Measurements from ENCODE around the gene UBE2N. TPM values are rescaled to one million over a fixed set of nuclear protein-coding genes. Genes with fewer than 3 reads are reported as not detected.

The UBE2N gene
- total and polyA plus RNA-seq, 2 donors (not counting 1 experiment from before 2014, with no cell fraction given): 56.3 to 83.8 TPM

DNA sequence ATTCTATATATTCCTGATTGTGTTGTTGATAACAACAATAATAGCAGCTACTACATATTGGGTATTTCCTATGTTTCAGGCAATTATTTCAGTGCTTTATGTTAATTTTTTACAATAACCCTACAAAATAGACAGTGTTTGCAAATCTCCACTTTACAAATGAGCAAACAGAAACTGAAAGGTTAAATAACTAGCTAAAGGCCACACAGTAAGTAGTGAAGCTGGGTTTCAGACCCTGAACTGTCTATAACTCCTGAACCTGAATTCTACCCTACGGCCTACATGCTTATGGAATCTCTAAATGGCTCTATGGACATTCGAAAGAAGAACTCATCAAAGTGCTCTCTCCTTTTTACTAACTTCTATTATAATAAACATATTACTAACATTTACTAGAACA lies 83.7 kb downstream of the UBE2N start:
- H3K9me3 Mint-ChIP-seq (ENCODE audit: insufficient read depth): no peaks in the 10 kb centered on the region
- H3K4me3 ChIP-seq (ENCODE audit: control extremely low read depth in 1 of 5, extremely low read depth in 1 of 5, insufficient read depth in 1 of 5, low read depth in 2 of 5, low read length in 4 of 5): no peak overlapping the region
- no peaks in the 10 kb centered on the region for H4K20me1 ChIP-seq (ENCODE audit: control insufficient read depth, insufficient read depth, low read length, poor library complexity, severe bottlenecking)
- H3K4me3 Mint-ChIP-seq: no peak overlapping the region
- no CpG with 5 or more reads among the region's 2 CpGs for WGBS (ENCODE audit: insufficient coverage)
- H3K27me3 ChIP-seq (replicated peaks in 1 of 4; ENCODE audit: control extremely low read depth in 1 of 4, control insufficient read depth in 3 of 4, insufficient read depth in 4 of 4, low read length in 3 of 4): no peaks in the 10 kb centered on the region
- CTCF ChIA-PET: no interaction called here
- no peak overlapping the region for H3K4me2 ChIP-seq (replicated peaks; ENCODE audit: low read depth, low read length, poor library complexity, severe bottlenecking)
- no peak overlapping the region for H3K9ac ChIP-seq (ENCODE audit: low read length)
- DNase-seq: no peak
- H3K4me1 Mint-ChIP-seq: no peaks in the 10 kb centered on the region
- no peak overlapping the region for H3K27ac ChIP-seq (ENCODE audit: low read length in 2 of 2)
- no peaks in the 10 kb centered on the region for H3K9me3 ChIP-seq (ENCODE audit: control extremely low read depth in 1 of 3, control insufficient read depth in 2 of 3, insufficient read depth in 1 of 3, low read length in 2 of 3)
- intact Hi-C loops (cut with micrococcal nuclease): no loop called here
- H3K79me2 ChIP-seq (ENCODE audit: control insufficient read depth, insufficient read depth, low read length): no peaks in the 10 kb centered on the region
- POLR2A ChIA-PET: no interaction called here
- no peak overlapping the region for H3K27ac Mint-ChIP-seq
- no peak overlapping the region for H2AFZ ChIP-seq (ENCODE audit: insufficient read depth, low read depth, low read length, poor library complexity, severe bottlenecking)
- no peaks in the 10 kb centered on the region for H3K4me1 ChIP-seq (ENCODE audit: control insufficient read depth in 2 of 2, insufficient read depth in 2 of 2, low read length in 2 of 2)
- TF ChIP-seq CTCF (IDR thresholded peaks at IDR 0.05) (no peak), EZH2 (IDR thresholded peaks at IDR 0.05; ENCODE audit: borderline replicate concordance, insufficient read depth, low read depth, low read length, poor library complexity, severe bottlenecking) (no peak)
- no peaks in the 10 kb centered on the region for H3K27me3 Mint-ChIP-seq
- no peak for ATAC-seq (ENCODE audit: low read depth)
- H3K36me3 ChIP-seq (replicated peaks in 1 of 2; ENCODE audit: control extremely low read depth in 1 of 2, control insufficient read depth in 1 of 2, extremely low read depth in 1 of 2, insufficient read depth in 2 of 2, low read length in 1 of 2): no peaks in the 10 kb centered on the region

- TF ChIP-seq EZH2 (IDR thresholded peaks at IDR 0.05; ENCODE audit: borderline replicate concordance, insufficient read depth, low read depth, low read length, poor library complexity, severe bottlenecking) (no peak), CTCF (IDR thresholded peaks at IDR 0.05) (no peak)
- Histone ChIP-seq H3K36me3 (replicated peaks in 1 of 2; ENCODE audit: control extremely low read depth in 1 of 2, control insufficient read depth in 1 of 2, extremely low read depth in 1 of 2, insufficient read depth in 2 of 2, low read length in 1 of 2) (no peaks in the 10 kb centered on the region), H4K20me1 (ENCODE audit: control insufficient read depth, insufficient read depth, low read length, poor library complexity, severe bottlenecking) (no peaks in the 10 kb centered on the region), H3K9ac (ENCODE audit: low read length) (no peak overlapping the region), H3K79me2 (ENCODE audit: control insufficient read depth, insufficient read depth, low read length) (no peaks in the 10 kb centered on the region), H3K4me1 (ENCODE audit: control insufficient read depth in 2 of 2, insufficient read depth in 2 of 2, low read length in 2 of 2) (no peaks in the 10 kb centered on the region), H3K4me2 (replicated peaks; ENCODE audit: low read depth, low read length, poor library complexity, severe bottlenecking) (no peak overlapping the region), H3K9me3 (ENCODE audit: control extremely low read depth in 1 of 3, control insufficient read depth in 2 of 3, insufficient read depth in 1 of 3, low read length in 2 of 3) (no peaks in the 10 kb centered on the region), H3K27ac (ENCODE audit: low read length in 2 of 2) (no peak overlapping the region), H3K27me3 (replicated peaks in 1 of 4; ENCODE audit: control extremely low read depth in 1 of 4, control insufficient read depth in 3 of 4, insufficient read depth in 4 of 4, low read length in 3 of 4) (no peaks in the 10 kb centered on the region), H2AFZ (ENCODE audit: insufficient read depth, low read depth, low read length, poor library complexity, severe bottlenecking) (no peak overlapping the region), H3K4me3 (ENCODE audit: control extremely low read depth in 1 of 5, extremely low read depth in 1 of 5, insufficient read depth in 1 of 5, low read depth in 2 of 5, low read length in 4 of 5) (no peak overlapping the region)
- POLR2A ChIA-PET: no interaction called here
- CTCF ChIA-PET: no interaction called here
- Mint-ChIP-seq H3K27me3 (no peaks in the 10 kb centered on the region), H3K27ac (no peak overlapping the region), H3K4me1 (no peaks in the 10 kb centered on the region), H3K9me3 (ENCODE audit: insufficient read depth) (no peaks in the 10 kb centered on the region), H3K4me3 (no peak overlapping the region)
- DNase-seq (no peak), ATAC-seq (ENCODE audit: low read depth) (no peak)
- WGBS (ENCODE audit: insufficient coverage): 100% methylated on average over 1 of the region's 8 CpGs
- intact Hi-C loops (cut with micrococcal nuclease): no loop called here
Measured at GRCh38 chr12:93356214-93356613, 85.5 kb downstream of the UBE2N start.

Small RNA genes lying within 50 kb of the gene (small RNA-seq; reads per million reads assigned to genes)
- not detected for gene RF00019 (ENCODE audit: insufficient read length, low read depth, low replicate concordance)

Other genes starting within 250 kb of the UBE2N start
- gene NUDT4, start 64.0 kb downstream of the UBE2N start, total RNA-seq: 51.7 and 56.8 TPM in 2 replicates
- gene NUDT4, start 64.0 kb downstream of the UBE2N start, polyA plus RNA-seq: 18.3 and 21.6 TPM in 2 replicates
- 41.9 and 45.2 TPM in 2 replicates for gene MRPL42, start 25.6 kb upstream of the UBE2N start, total RNA-seq
- 30.4 and 31.5 TPM in 2 replicates for gene MRPL42, start 25.6 kb upstream of the UBE2N start, polyA plus RNA-seq
- gene SOCS2, start 130.7 kb upstream of the UBE2N start, total RNA-seq: 0.49 and 1.3 TPM in 2 replicates
- gene SOCS2, start 130.7 kb upstream of the UBE2N start, polyA plus RNA-seq: 1.3 and 1.6 TPM in 2 replicates
- gene CRADD, start 235.4 kb upstream of the UBE2N start, total RNA-seq: 15.1 and 15.6 TPM in 2 replicates
- gene CRADD, start 235.4 kb upstream of the UBE2N start, polyA plus RNA-seq: 4.0 and 5.8 TPM in 2 replicates